Heart right ventricle (tissue), 16 donors: ENCODE results near the gene DEFB131B. TPM values are rescaled to one million over a fixed set of nuclear protein-coding genes. Genes with fewer than 3 reads are reported as not detected.
A peak's percentile ranks its signal among the peaks of the same experiment; 100 is the strongest.

ENCODE experiments used
- ATAC-seq, 8 donors: fragments of 200-7000 bp; cut with Tn5 transposase; one replicate each; pipeline ENCODE4 v1.9.1; 2020; ENCODE audit warnings: mild to moderate bottlenecking in 8 of 8, moderate library complexity in 8 of 8, moderate number of reproducible peaks in 1 of 8
- DNase-seq, 2 donors: peaks; one replicate each; pipeline ENCODE4 v3.0.0-alpha.2; 2020
- H3K27ac ChIP-seq, 10 donors: fragments of 200-600 bp; sonication (generic) in 2 of 10; one replicate each; pipeline versions ENCODE4 v1.5.0 to v1.8.0; 2020 to 2022; ENCODE audit warnings: mild to moderate bottlenecking in 3 of 10
- H3K27me3 ChIP-seq, 7 donors: fragments of 200-600 bp; one replicate each; pipeline ENCODE4 v1.8.0; 2021 to 2022; ENCODE audit warnings: mild to moderate bottlenecking in 2 of 7
- H3K36me3 ChIP-seq, 9 donors: fragments of 200-600 bp; sonication (generic) in 1 of 9; one replicate each; pipeline versions ENCODE4 v1.5.0 to v1.8.0; 2020 to 2022; ENCODE audit warnings: mild to moderate bottlenecking in 2 of 9
- H3K4me1 ChIP-seq, 9 donors: fragments of 200-600 bp; sonication (generic) in 1 of 9; one replicate each; pipeline versions ENCODE4 v1.5.0 to v1.8.0; 2020 to 2022; ENCODE audit warnings: mild to moderate bottlenecking in 4 of 9
- H3K4me3 ChIP-seq, 10 donors: fragments of 200-600 bp; sonication (generic) in 2 of 10; one replicate each; pipeline versions ENCODE4 v1.5.0 to v1.8.0; 2020 to 2022; ENCODE audit warnings: mild to moderate bottlenecking in 7 of 10, moderate library complexity in 2 of 10
- H3K9me3 ChIP-seq, 11 donors: fragments of 200-600 bp in 10 of 11; sonication (generic) in 2 of 11; one replicate each; pipeline versions ENCODE4 v1.5.0 to v1.8.0; 2013 to 2022; ENCODE audit warnings: mild to moderate bottlenecking in 2 of 11, control low read depth in 1 of 11, moderate library complexity in 1 of 11
- WGBS, 2 donors: extraction: QIAGEN DNeasy Blood & Tissue Kit; methylation state at CpG; one replicate each; pipeline ENCODE4 v1.1.7; 2013; ENCODE audit warnings: inconsistent platforms in 1 of 2; 5-methylcytosine and 5-hydroxymethylcytosine counted together
- intact Hi-C, 10 donors: fragments of 100-400 bp; cut with DNase I; formaldehyde crosslinking; loops; one replicate each; pipeline versions ENCODE4 v1.11.1 to v1.14.2; 2022
- polyA plus RNA-seq, 2 donors: library from polyadenylated mRNA; stranded (reverse); fragments of 200-250 nt; gene quantifications; one replicate each; pipeline ENCODE4 v1.2.3, GENCODE V29; 2013
- total RNA-seq, 10 donors: library from RNA; stranded (reverse); fragmentation: NEBNext Ultra II Directional in 3 of 10; extraction: Animal tissue kit (Norgen Biotek cat#: 25700) in 3 of 10; gene quantifications; one replicate each; pipeline versions ENCODE4 v1.2.1 to v1.2.4, GENCODE V29; 2021 to 2023
- TF ChIP-seq, protein P1 (sequence below), 9 donors: fragments of 200-600 bp; sonication (generic) in 2 of 9; IDR thresholded peaks; one replicate each; pipeline versions ENCODE4 v1.5.0 to v1.8.0; 2021 to 2022; ENCODE audit warnings: antibody characterized with exemption in 9 of 9, mild to moderate bottlenecking in 5 of 9, moderate library complexity in 1 of 9
- donor health status: Arrhythmogenic right ventricular cardiomyopathy.
- donor health status: ischemic (EF 13 %, LVEDD 7.1; RV severe dilation, severe dysfunction).
- donor health status: healthy with polysubstance abuse.
- donor health status: DM: no; HTN: yes; CAD: no.
- donor health status: DM: no; HTN: no; CAD: no.
- donor health status: ischemic (EF 25% LVEDD 6.9; RV normal size, moderate dysfunction).
- donor health status: ischemic (EF 25% LVEDD 5.7; RV mildly dilated, moderate dysfunction).
- donor health status: healthy.
- donor health status: DM: yes; HTN: yes; CAD: no.
- donor health status: Ischemic cardiomyopathy.
- donor health status: ischemic (EF 35%, LVEDD 5.7; RV mildly dilated, moderate dysfunction).
- donor health status: nonischemic (EF 11% LVEDD 7.7; RV severe dilation, severe dysfunction).
- donor health status: DM: yes; HTN: yes; CAD: no.
- donor health status: PGD.
- donor health status: ischemic (EF 29% LVEDD 5.4; RV normal size, mild dysfunction).
- donor health status: nonischemic (EF 23%, LVEDD 6.1; RV moderate dilation, normal function).

Gene DEFB131B
- total and polyA plus RNA-seq, 12 donors = not detected

GRCh38 chr11:71928737-71929443 lies 50.6 kb downstream of the DEFB131B start, which contains the start of gene RNF121:
Gene RNF121 (plus strand): TSS chr11:71929046. CDS start chr11:71929062, 16 bp downstream.
- intact Hi-C loops = no loop called here
- 0 to 1% methylated on average over 32 of the region's 32 CpGs for WGBS, 2 donors
- TF ChIP-seq, protein P1, sequence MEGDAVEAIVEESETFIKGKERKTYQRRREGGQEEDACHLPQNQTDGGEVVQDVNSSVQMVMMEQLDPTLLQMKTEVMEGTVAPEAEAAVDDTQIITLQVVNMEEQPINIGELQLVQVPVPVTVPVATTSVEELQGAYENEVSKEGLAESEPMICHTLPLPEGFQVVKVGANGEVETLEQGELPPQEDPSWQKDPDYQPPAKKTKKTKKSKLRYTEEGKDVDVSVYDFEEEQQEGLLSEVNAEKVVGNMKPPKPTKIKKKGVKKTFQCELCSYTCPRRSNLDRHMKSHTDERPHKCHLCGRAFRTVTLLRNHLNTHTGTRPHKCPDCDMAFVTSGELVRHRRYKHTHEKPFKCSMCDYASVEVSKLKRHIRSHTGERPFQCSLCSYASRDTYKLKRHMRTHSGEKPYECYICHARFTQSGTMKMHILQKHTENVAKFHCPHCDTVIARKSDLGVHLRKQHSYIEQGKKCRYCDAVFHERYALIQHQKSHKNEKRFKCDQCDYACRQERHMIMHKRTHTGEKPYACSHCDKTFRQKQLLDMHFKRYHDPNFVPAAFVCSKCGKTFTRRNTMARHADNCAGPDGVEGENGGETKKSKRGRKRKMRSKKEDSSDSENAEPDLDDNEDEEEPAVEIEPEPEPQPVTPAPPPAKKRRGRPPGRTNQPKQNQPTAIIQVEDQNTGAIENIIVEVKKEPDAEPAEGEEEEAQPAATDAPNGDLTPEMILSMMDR (IDR thresholded peaks at IDR 0.05) = no peak
- Histone ChIP-seq H3K9me3 (no peaks in the 10 kb centered on the region), H3K27me3 (no peaks in the 10 kb centered on the region), H3K27ac (peak within 1 kb of the TSS; percentile 70 to 97 (median 90)), H3K4me1 (peaks cover 3 to 47% (median 42%) of the 10 kb centered on the region in 9 donors), H3K36me3 (peaks cover 0 to 17% (median 0%) of the 10 kb centered on the region in 9 donors), H3K4me3 (peak within 1 kb of the TSS; percentile 61 to 97 (median 77))
- DNase-seq = peak; percentile 96 to 98
- peak; percentile 98 to 100 (median 99) for ATAC-seq

DNA sequence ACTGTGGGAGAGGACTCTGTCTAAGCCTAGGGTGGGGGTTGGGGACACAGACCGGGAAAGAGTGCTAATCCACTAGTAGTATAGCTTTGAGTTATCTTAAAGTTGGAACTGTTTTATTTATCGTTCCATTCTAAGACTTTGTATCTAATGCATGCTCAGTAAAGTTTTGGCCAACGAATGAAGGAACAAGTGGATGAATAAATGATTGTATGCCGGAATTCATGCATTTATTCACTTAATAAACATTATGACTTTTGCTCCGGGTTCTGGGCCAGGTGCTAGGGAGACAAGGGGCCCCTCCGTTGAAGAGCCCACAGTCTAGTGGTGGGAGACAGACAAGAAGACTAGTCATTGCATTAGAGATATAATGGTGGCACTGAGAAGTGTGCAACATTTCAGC lies 51.2 kb downstream of the DEFB131B start:
- ATAC-seq (peak in 2 of 8 donors; percentile 1 to 4), DNase-seq (no peak)
- Histone ChIP-seq H3K4me3 (peak overlapping the region; percentile 61 to 97 (median 77)), H3K4me1 (peaks cover 3 to 52% (median 47%) of the 10 kb centered on the region in 9 donors), H3K9me3 (no peaks in the 10 kb centered on the region), H3K27ac (peak overlapping the region in 8 of 10 donors; percentile 80 to 97 (median 92)), H3K36me3 (peaks cover 0 to 13% (median 0%) of the 10 kb centered on the region in 9 donors), H3K27me3 (no peaks in the 10 kb centered on the region)
- intact Hi-C loops = no loop called here
- TF ChIP-seq, protein P1 (IDR thresholded peaks at IDR 0.05) = no peak
- 5 to 9% methylated on average over 6 of the region's 6 CpGs for WGBS, 2 donors

- H3K4me1 ChIP-seq = peaks cover 3 to 57% (median 50%) of the 10 kb centered on the region in 9 donors
- H3K27ac ChIP-seq = no peak overlapping the region
- WGBS, 2 donors = 70 to 71% methylated on average over 11 of the region's 11 CpGs
- TF ChIP-seq, protein P1 (IDR thresholded peaks at IDR 0.05) = no peak
- H3K36me3 ChIP-seq = peaks cover 0 to 2% (median 0%) of the 10 kb centered on the region in 9 donors
- H3K4me3 ChIP-seq = no peak overlapping the region
- no peaks in the 10 kb centered on the region for H3K27me3 ChIP-seq
- H3K9me3 ChIP-seq = no peaks in the 10 kb centered on the region
- ATAC-seq (no peak), DNase-seq (no peak)
- intact Hi-C loops = no loop called here
Measured at GRCh38 chr11:71930556-71931244, 52.4 kb downstream of the DEFB131B start.

DNA sequence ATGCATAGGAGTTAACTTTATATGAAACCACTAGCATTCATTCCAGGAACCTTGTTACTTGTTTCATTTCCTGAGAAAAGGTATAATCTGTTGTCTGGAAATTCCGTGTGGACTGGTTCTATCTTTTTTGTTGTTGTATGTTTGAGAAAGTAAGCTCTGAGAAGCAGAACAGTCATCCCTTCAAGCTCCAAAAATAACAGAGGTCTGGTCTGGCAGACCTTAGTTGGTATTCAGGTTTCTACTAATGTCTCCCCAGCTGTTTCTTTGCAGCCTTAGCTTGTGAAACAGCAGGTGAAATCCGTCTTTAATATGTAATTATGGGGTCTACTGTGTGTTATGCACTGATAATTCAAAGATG lies 53.0 kb downstream of the DEFB131B start:
- Histone ChIP-seq H3K27ac (no peak overlapping the region), H3K36me3 (no peaks in the 10 kb centered on the region), H3K4me1 (peaks cover 3 to 57% (median 50%) of the 10 kb centered on the region in 9 donors), H3K9me3 (no peaks in the 10 kb centered on the region), H3K27me3 (no peaks in the 10 kb centered on the region), H3K4me3 (no peak overlapping the region)
- intact Hi-C loops = no loop called here
- TF ChIP-seq, protein P1 (IDR thresholded peaks at IDR 0.05) = no peak
- DNase-seq (no peak), ATAC-seq (no peak)
- 50 to 58% methylated on average over 2 of the region's 2 CpGs for WGBS, 2 donors
